ENCODE measurements around the gene PTPN9. TPM values are rescaled to one million over a fixed set of nuclear protein-coding genes. Genes with fewer than 3 reads are reported as not detected.
A peak's percentile ranks its signal among the peaks of the same experiment; 100 is the strongest.
"Not testable (repeated sequence)": the region's sequence is repeated elsewhere in the genome, so short reads cannot be mapped to it uniquely, and the experiment has no call there.

PTPN9 gene
- total RNA-seq, 1 donor from 2014 or later: 33.2 TPM

- H3K4me1 Mint-ChIP-seq (ENCODE audit: low read depth): peaks cover 17% of the 10 kb centered on the region
- no peak overlapping the region for H3K4me3 Mint-ChIP-seq (ENCODE audit: unreplicated experiment)
- H3K27me3 Mint-ChIP-seq (ENCODE audit: low read depth): no peaks in the 10 kb centered on the region
- H3K36me3 Mint-ChIP-seq (ENCODE audit: low read depth): peaks cover 2% of the 10 kb centered on the region
- H3K27ac Mint-ChIP-seq (ENCODE audit: unreplicated experiment): peak overlapping the region; percentile 77
- DNase-seq (ENCODE audit: low spot score): no peak
- no peaks in the 10 kb centered on the region for H3K9me3 Mint-ChIP-seq (ENCODE audit: low read depth)
- TF ChIP-seq, protein P1, sequence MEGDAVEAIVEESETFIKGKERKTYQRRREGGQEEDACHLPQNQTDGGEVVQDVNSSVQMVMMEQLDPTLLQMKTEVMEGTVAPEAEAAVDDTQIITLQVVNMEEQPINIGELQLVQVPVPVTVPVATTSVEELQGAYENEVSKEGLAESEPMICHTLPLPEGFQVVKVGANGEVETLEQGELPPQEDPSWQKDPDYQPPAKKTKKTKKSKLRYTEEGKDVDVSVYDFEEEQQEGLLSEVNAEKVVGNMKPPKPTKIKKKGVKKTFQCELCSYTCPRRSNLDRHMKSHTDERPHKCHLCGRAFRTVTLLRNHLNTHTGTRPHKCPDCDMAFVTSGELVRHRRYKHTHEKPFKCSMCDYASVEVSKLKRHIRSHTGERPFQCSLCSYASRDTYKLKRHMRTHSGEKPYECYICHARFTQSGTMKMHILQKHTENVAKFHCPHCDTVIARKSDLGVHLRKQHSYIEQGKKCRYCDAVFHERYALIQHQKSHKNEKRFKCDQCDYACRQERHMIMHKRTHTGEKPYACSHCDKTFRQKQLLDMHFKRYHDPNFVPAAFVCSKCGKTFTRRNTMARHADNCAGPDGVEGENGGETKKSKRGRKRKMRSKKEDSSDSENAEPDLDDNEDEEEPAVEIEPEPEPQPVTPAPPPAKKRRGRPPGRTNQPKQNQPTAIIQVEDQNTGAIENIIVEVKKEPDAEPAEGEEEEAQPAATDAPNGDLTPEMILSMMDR (IDR thresholded peaks at IDR 0.05): peak; percentile 11
Observed at GRCh38 chr15:75565062-75565970, 13.8 kb downstream of the PTPN9 start.

DNA sequence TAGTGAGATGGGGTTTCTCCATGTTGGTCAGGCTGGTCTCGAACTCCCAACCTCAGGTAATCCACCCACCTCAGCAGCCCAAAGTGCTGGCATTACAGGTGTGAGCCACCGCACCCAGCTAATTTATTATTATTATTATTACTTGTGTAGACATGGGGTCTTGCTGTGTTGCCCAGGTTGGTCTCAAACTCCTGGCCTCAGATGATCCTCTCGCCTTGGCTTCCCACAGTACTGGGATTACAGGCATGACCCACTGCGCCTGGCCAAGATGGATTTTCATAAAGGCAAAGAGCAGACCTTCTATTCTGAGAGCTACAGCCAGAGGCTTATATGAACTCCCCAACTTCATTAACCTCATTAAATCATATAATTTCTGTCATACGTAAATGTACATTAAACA is 17.2 kb downstream of the PTPN9 start:
- TF ChIP-seq, protein P1 (IDR thresholded peaks at IDR 0.05): no peak
- peaks cover 10% of the 10 kb centered on the region for H3K4me1 Mint-ChIP-seq (ENCODE audit: low read depth)
- no peak for DNase-seq (ENCODE audit: low spot score)
- no peaks in the 10 kb centered on the region for H3K27me3 Mint-ChIP-seq (ENCODE audit: low read depth)
- H3K4me3 Mint-ChIP-seq (ENCODE audit: unreplicated experiment): no peak overlapping the region
- peaks cover 2% of the 10 kb centered on the region for H3K36me3 Mint-ChIP-seq (ENCODE audit: low read depth)
- no peaks in the 10 kb centered on the region for H3K9me3 Mint-ChIP-seq (ENCODE audit: low read depth)
- H3K27ac Mint-ChIP-seq (ENCODE audit: unreplicated experiment): no peak overlapping the region

GRCh38 chr15:75559360-75559759 is 19.8 kb downstream of the PTPN9 start:
- H3K9me3 Mint-ChIP-seq (ENCODE audit: low read depth); H3K27me3 Mint-ChIP-seq (ENCODE audit: low read depth); H3K27ac Mint-ChIP-seq (ENCODE audit: unreplicated experiment); H3K4me1 Mint-ChIP-seq (ENCODE audit: low read depth); H3K4me3 Mint-ChIP-seq (ENCODE audit: unreplicated experiment); DNase-seq (ENCODE audit: low spot score); H3K36me3 Mint-ChIP-seq (ENCODE audit: low read depth): not testable (repeated sequence)

DNA sequence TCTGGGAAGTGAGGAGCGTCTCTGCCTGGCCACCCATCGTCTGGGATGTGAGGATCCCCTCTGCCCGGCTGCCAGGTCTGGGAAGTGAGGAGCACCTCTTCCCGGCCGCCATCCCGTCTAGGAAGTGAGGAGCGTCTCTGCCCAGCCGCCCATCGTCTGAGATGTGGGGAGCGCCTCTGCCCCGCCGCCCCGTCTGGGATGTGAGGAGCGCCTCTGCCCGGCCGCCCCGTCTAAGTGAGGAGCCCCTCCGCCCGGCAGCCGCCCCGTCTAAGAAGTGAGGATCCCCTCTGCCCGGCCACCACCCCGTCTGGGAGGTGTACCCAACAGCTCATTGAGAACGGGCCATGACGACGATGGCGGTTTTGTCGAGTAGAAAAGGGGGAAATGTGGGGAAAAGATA is 20.2 kb downstream of the PTPN9 start:
- DNase-seq (ENCODE audit: low spot score): not testable (repeated sequence)

GRCh38 chr15:75554717-75555116 is 24.4 kb downstream of the PTPN9 start:
- no peaks in the 10 kb centered on the region for H3K27me3 Mint-ChIP-seq (ENCODE audit: low read depth)
- peaks cover 13% of the 10 kb centered on the region for H3K4me1 Mint-ChIP-seq (ENCODE audit: low read depth)
- DNase-seq (ENCODE audit: low spot score): no peak
- peak overlapping the region; percentile 19 for H3K27ac Mint-ChIP-seq (ENCODE audit: unreplicated experiment)
- no peak overlapping the region for H3K4me3 Mint-ChIP-seq (ENCODE audit: unreplicated experiment)
- TF ChIP-seq, protein P1 (IDR thresholded peaks at IDR 0.05): no peak
- no peaks in the 10 kb centered on the region for H3K36me3 Mint-ChIP-seq (ENCODE audit: low read depth)
- H3K9me3 Mint-ChIP-seq (ENCODE audit: low read depth): no peaks in the 10 kb centered on the region

More for the DNA sequence above, 20.2 kb downstream of the PTPN9 start:
- not testable (repeated sequence) for H3K36me3 Mint-ChIP-seq (ENCODE audit: low read depth); H3K4me1 Mint-ChIP-seq (ENCODE audit: low read depth); H3K4me3 Mint-ChIP-seq (ENCODE audit: unreplicated experiment); H3K9me3 Mint-ChIP-seq (ENCODE audit: low read depth); H3K27ac Mint-ChIP-seq (ENCODE audit: unreplicated experiment); H3K27me3 Mint-ChIP-seq (ENCODE audit: low read depth)

- TF ChIP-seq, protein P1 (IDR thresholded peaks at IDR 0.05): no peak
- H3K27me3 Mint-ChIP-seq (ENCODE audit: low read depth): no peaks in the 10 kb centered on the region
Observed at GRCh38 chr15:75553659-75554058, 25.5 kb downstream of the PTPN9 start.

More at GRCh38 chr15:75553659-75554058, 25.5 kb downstream of the PTPN9 start:
- Mint-ChIP-seq H3K4me3 (ENCODE audit: unreplicated experiment) (no peak overlapping the region), H3K27ac (ENCODE audit: unreplicated experiment) (no peak overlapping the region), H3K36me3 (ENCODE audit: low read depth) (no peaks in the 10 kb centered on the region), H3K9me3 (ENCODE audit: low read depth) (no peaks in the 10 kb centered on the region), H3K4me1 (ENCODE audit: low read depth) (peaks cover 13% of the 10 kb centered on the region)
- DNase-seq (ENCODE audit: low spot score): no peak
